Loucy (cell line): ENCODE measurements around the gene SLC8B1.

Experiments
- H2AFZ ChIP-seq: fragments of 200-600 bp; sonication (generic); 2 replicates; pipeline ENCODE4 v1.6.0; 2016; ENCODE audit warnings: antibody characterized with exemption, mild to moderate bottlenecking, low read length, moderate library complexity
- H3F3A ChIP-seq: fragments of 200-600 bp; 2 replicates; pipeline ENCODE4 v1.6.0; 2016; ENCODE audit warnings: antibody characterized with exemption, low read depth, mild to moderate bottlenecking
- H3K27me3 ChIP-seq: fragments of 200-600 bp; sonication (generic); 2 replicates; pipeline ENCODE4 v1.6.1; 2014; ENCODE audit warnings: low read length, mild to moderate bottlenecking; ENCODE audit not compliant: insufficient read depth, poor library complexity, severe bottlenecking
- H3K36me3 ChIP-seq: fragments of 200-600 bp; sonication (generic); 2 replicates; pipeline ENCODE4 v1.6.1; 2016; ENCODE audit warnings: low read length; ENCODE audit not compliant: insufficient read depth
- H3K4me1 ChIP-seq: fragments of 200-600 bp; sonication (generic); 2 replicates; pipeline ENCODE4 v1.5.1; 2014; ENCODE audit warnings: low read length, mild to moderate bottlenecking; ENCODE audit not compliant: insufficient read depth, poor library complexity, severe bottlenecking
- H3K4me2 ChIP-seq: fragments of 200-600 bp; sonication (generic); 2 replicates; pipeline ENCODE4 v1.6.0; 2014; ENCODE audit warnings: antibody characterized with exemption, low read length, low read depth, mild to moderate bottlenecking; ENCODE audit not compliant: poor library complexity, severe bottlenecking
- H3K4me3 ChIP-seq: fragments of 200-600 bp; sonication (generic); 2 replicates; pipeline ENCODE4 v1.5.1; 2014; ENCODE audit warnings: low read length, mild to moderate bottlenecking, mixed read lengths; ENCODE audit not compliant: poor library complexity, severe bottlenecking
- H3K79me2 ChIP-seq: fragments of 200-600 bp; sonication (generic); 2 replicates; pipeline ENCODE4 v1.6.1; 2014; ENCODE audit warnings: low read length; ENCODE audit not compliant: insufficient read depth
- H3K9ac ChIP-seq: fragments of 200-600 bp; sonication (generic); 2 replicates; pipeline ENCODE4 v1.6.0; 2014; ENCODE audit warnings: mild to moderate bottlenecking, low read depth, low read length, moderate library complexity; ENCODE audit not compliant: poor library complexity, severe bottlenecking
- H3K9me2 ChIP-seq: fragments of 200-600 bp; sonication (generic); replicated peaks from 2 replicates; pipeline ENCODE4 v1.6.1; 2016; ENCODE audit warnings: low read depth, low read length, mixed read lengths
- H3K9me3 ChIP-seq: fragments of 200-600 bp; sonication (generic); 2 replicates; pipeline ENCODE4 v1.6.1; 2014; ENCODE audit warnings: mild to moderate bottlenecking, antibody characterized with exemption, low read length, low read depth; ENCODE audit not compliant: insufficient read depth
- H4K20me1 ChIP-seq: fragments of 200-600 bp; sonication (generic); 2 replicates; pipeline ENCODE4 v1.6.0; 2014; ENCODE audit warnings: antibody characterized with exemption, low read length, mild to moderate bottlenecking; ENCODE audit not compliant: insufficient read depth, poor library complexity, severe bottlenecking
- CTCF ChIP-seq: fragments of 200-600 bp; sonication (generic); conservative IDR thresholded peaks from 2 replicates; pipeline ENCODE4 v1.5.1; 2014; ENCODE audit warnings: mild to moderate bottlenecking, antibody characterized with exemption, low read length
- EZH2phosphoT487 ChIP-seq: fragments of 200-600 bp; IDR thresholded peaks from 2 replicates; pipeline ENCODE4 v1.6.1; 2018; ENCODE audit warnings: antibody characterized with exemption, mild to moderate bottlenecking, moderate library complexity, borderline replicate concordance

The SLC8B1 gene

GRCh38 chr12:113276946-113277500 is 57.9 kb downstream of the SLC8B1 start:
- no peaks in the 10 kb centered on the region for H3K9me2 ChIP-seq
- H3K4me3 ChIP-seq = no peak overlapping the region

GRCh38 chr12:113276306-113276705 is 58.6 kb downstream of the SLC8B1 start:
- H3K9me3 ChIP-seq = no peaks in the 10 kb centered on the region
- no peaks in the 10 kb centered on the region for H4K20me1 ChIP-seq
- H3K9ac ChIP-seq = no peak overlapping the region
- H3F3A ChIP-seq = no peaks in the 10 kb centered on the region
- no peak overlapping the region for H3K4me3 ChIP-seq
- H3K27me3 ChIP-seq = no peaks in the 10 kb centered on the region
- H3K36me3 ChIP-seq = no peaks in the 10 kb centered on the region
- no peak overlapping the region for H3K4me2 ChIP-seq
- no peak for TF ChIP-seq CTCF
- no peak for TF ChIP-seq EZH2phosphoT487
- no peak overlapping the region for H2AFZ ChIP-seq
- no peaks in the 10 kb centered on the region for H3K79me2 ChIP-seq
- H3K4me1 ChIP-seq = no peaks in the 10 kb centered on the region
- H3K9me2 ChIP-seq = no peaks in the 10 kb centered on the region

More at GRCh38 chr12:113276946-113277500, 57.9 kb downstream of the SLC8B1 start:
- TF ChIP-seq CTCF (no peak), EZH2phosphoT487 (no peak)
- Histone ChIP-seq H2AFZ (no peak overlapping the region), H3F3A (no peaks in the 10 kb centered on the region), H4K20me1 (no peaks in the 10 kb centered on the region), H3K9ac (no peak overlapping the region), H3K4me2 (no peak overlapping the region), H3K36me3 (no peaks in the 10 kb centered on the region), H3K79me2 (no peaks in the 10 kb centered on the region), H3K4me1 (no peaks in the 10 kb centered on the region), H3K9me3 (no peaks in the 10 kb centered on the region), H3K27me3 (no peaks in the 10 kb centered on the region)

- no peaks in the 10 kb centered on the region for H3K9me3 ChIP-seq
- H3K9ac ChIP-seq = no peak overlapping the region
- no peak overlapping the region for H3K4me3 ChIP-seq
- no peak overlapping the region for H2AFZ ChIP-seq
- no peaks in the 10 kb centered on the region for H3K79me2 ChIP-seq
- no peaks in the 10 kb centered on the region for H3K4me1 ChIP-seq
- H3K27me3 ChIP-seq = no peaks in the 10 kb centered on the region
- H3K36me3 ChIP-seq = no peaks in the 10 kb centered on the region
- no peaks in the 10 kb centered on the region for H4K20me1 ChIP-seq
- H3K9me2 ChIP-seq = no peaks in the 10 kb centered on the region
- H3F3A ChIP-seq = no peaks in the 10 kb centered on the region
- no peak for TF ChIP-seq CTCF
- TF ChIP-seq EZH2phosphoT487 = no peak
- H3K4me2 ChIP-seq = no peak overlapping the region
Observed at GRCh38 chr12:113274848-113275247, 60.1 kb downstream of the SLC8B1 start.
